Posterior vena cava (tissue), 2 donors: ENCODE data around the gene PGAP2. TPM values are rescaled to one million over a fixed set of nuclear protein-coding genes. Genes with fewer than 3 reads are reported as not detected.

Source experiments
- DNase-seq: peaks from one replicate; pipeline ENCODE4 v3.0.0-alpha.2; 2020; ENCODE audit warnings: low spot score
- intact Hi-C, 2 donors: fragments of 100-400 bp; cut with DNase I; formaldehyde crosslinking; loops; one replicate each; pipeline versions ENCODE4 v1.14.1 to v1.14.2; 2022 to 2023
- total RNA-seq, 2 donors: library from RNA; stranded (reverse); fragmentation: NEBNext Ultra II Directional; extraction: Animal tissue kit (Norgen Biotek cat#: 25700); gene quantifications; one replicate each; pipeline ENCODE4 v1.2.1, GENCODE V29; 2021
- donor health status: DM: yes; HTN: yes; CAD: no.
- donor health status: DM: yes; HTN: yes; CAD: no.

PGAP2 gene
- total RNA-seq, 2 donors from 2014 or later: 5.4 to 9.2 TPM

- DNase-seq: no peak
- intact Hi-C loops: no loop called here
Observed at GRCh38 chr11:3827434-3828186, 19.2 kb downstream of the PGAP2 start.

GRCh38 chr11:3830088-3830487 is 21.7 kb downstream of the PGAP2 start:
- intact Hi-C loops: loop anchor here in 1 of 2 donors (5.0 kb wide), 1 partner anchor 33 kb away; the partner anchor contains the start of gene NUP98
- DNase-seq: no peak

- DNase-seq: no peak
- intact Hi-C loops: loop anchor here in 1 of 2 donors (5.0 kb wide), 1 partner anchor 33 kb away; the partner anchor contains the start of gene NUP98
Observed at GRCh38 chr11:3830730-3831129, 22.4 kb downstream of the PGAP2 start.

- intact Hi-C loops: loop anchor here in 1 of 2 donors (5.0 kb wide), 1 partner anchor 34 kb away; the partner anchor contains the start of gene NUP98
- no peak for DNase-seq
Observed at GRCh38 chr11:3831378-3832239, 23.2 kb downstream of the PGAP2 start.

- no peak for DNase-seq
Observed at GRCh38 chr11:3832816-3833215, 24.5 kb downstream of the PGAP2 start.

GRCh38 chr11:3833449-3833848 is 25.1 kb downstream of the PGAP2 start:
- intact Hi-C loops: loop anchor here in 1 of 2 donors (5.0 kb wide), 1 partner anchor 36 kb away; the partner anchor contains the start of gene NUP98
- no peak for DNase-seq

More at GRCh38 chr11:3832816-3833215, 24.5 kb downstream of the PGAP2 start:
- intact Hi-C loops: loop anchor here in 1 of 2 donors (5.0 kb wide), 1 partner anchor 36 kb away; the partner anchor contains the start of gene NUP98

GRCh38 chr11:3834349-3834663 is 25.9 kb downstream of the PGAP2 start:
- intact Hi-C loops: loop anchor here in 1 of 2 donors (5.0 kb wide), 1 partner anchor 37 kb away; the partner anchor contains the start of gene NUP98
- DNase-seq: no peak

- peak; percentile 86 for DNase-seq
- intact Hi-C loops: loop anchor here in 1 of 2 donors (5.0 kb wide), 1 partner anchor 38 kb away; the partner anchor contains the start of gene NUP98
Observed at GRCh38 chr11:3834664-3835461, 26.5 kb downstream of the PGAP2 start.

- DNase-seq: peak; percentile 62
- intact Hi-C loops: no loop called here
Observed at GRCh38 chr11:3835751-3836150, 27.4 kb downstream of the PGAP2 start.

GRCh38 chr11:3836903-3837302 is 28.5 kb downstream of the PGAP2 start:
- intact Hi-C loops: no loop called here

GRCh38 chr11:3837793-3838192 is 29.4 kb downstream of the PGAP2 start:
- intact Hi-C loops: no loop called here
- peak; percentile 79 for DNase-seq

More at GRCh38 chr11:3836903-3837302, 28.5 kb downstream of the PGAP2 start:
- peak; percentile 84 for DNase-seq

- intact Hi-C loops: no loop called here
- no peak for DNase-seq
Observed at GRCh38 chr11:3838504-3838903, 30.1 kb downstream of the PGAP2 start.

GRCh38 chr11:3840004-3840869 is 31.9 kb downstream of the PGAP2 start:
- DNase-seq: no peak
- intact Hi-C loops: no loop called here

- intact Hi-C loops: no loop called here
- peak; percentile 97 for DNase-seq
Observed at GRCh38 chr11:3840870-3841425, 32.6 kb downstream of the PGAP2 start, which contains the start of gene RHOG. RHOG (minus strand) TSS chr11:3840959; CDS start chr11:3828138, 12,821 bp downstream.

GRCh38 chr11:3841426-3842350 is 33.3 kb downstream of the PGAP2 start:
- no peak for DNase-seq
- intact Hi-C loops: no loop called here

- intact Hi-C loops: no loop called here
- no peak for DNase-seq
Observed at GRCh38 chr11:3843326-3843725, 35.0 kb downstream of the PGAP2 start.

GRCh38 chr11:3845246-3845645 is 36.9 kb downstream of the PGAP2 start:
- intact Hi-C loops: no loop called here
- no peak for DNase-seq
